Lower leg skin (tissue), 4 donors: Measurements from ENCODE around the gene PIP5K1B. TPM values are rescaled to one million over a fixed set of nuclear protein-coding genes. Genes with fewer than 3 reads are reported as not detected.

Source experiments
- DNase-seq, 2 donors: peaks; one replicate each; pipeline ENCODE4 v3.0.0-alpha.2; 2019; ENCODE audit warnings: low spot score in 2 of 2
- H3K4me3 ChIP-seq: fragments of 200-600 bp; sonication (generic); 2 replicates; pipeline ENCODE4 v1.5.1; 2017; ENCODE audit warnings: mild to moderate bottlenecking, low read depth; ENCODE audit not compliant: poor library complexity, severe bottlenecking
- POLR2A ChIP-seq, 2 donors: fragments of 450-650 bp; IDR thresholded peaks; one replicate each; pipeline ENCODE4 v1.6.1; 2016 to 2017; ENCODE audit warnings: antibody characterized with exemption in 2 of 2, mild to moderate bottlenecking in 1 of 2, moderate library complexity in 1 of 2
- WGBS, 2 donors: methylation state at CpG; one replicate each; pipeline ENCODE4 v1.1.5; 2018; 5-methylcytosine and 5-hydroxymethylcytosine counted together
- intact Hi-C: fragments of 100-400 bp; cut with DNase I; formaldehyde crosslinking; loops from one replicate; pipeline ENCODE4 v1.15.0; 2023; ENCODE audit warnings: low total_unique reads
- total RNA-seq, 4 donors: library from RNA; depleted of rRNA; stranded (reverse); fragments of >200 nt; gene quantifications; one replicate each; pipeline ENCODE4 v1.1.0, GENCODE V29; 2016
- TF ChIP-seq, protein P1 (sequence below), 3 donors: fragments of 450-650 bp; IDR thresholded peaks; one replicate each; pipeline ENCODE4 v1.5.1; 2016; ENCODE audit warnings: antibody characterized with exemption in 3 of 3, mild to moderate bottlenecking in 3 of 3, moderate library complexity in 2 of 3

PIP5K1B gene
- total RNA-seq, 4 donors from 2014 or later = 0.42 to 3.3 (median 2.7) TPM

DNA sequence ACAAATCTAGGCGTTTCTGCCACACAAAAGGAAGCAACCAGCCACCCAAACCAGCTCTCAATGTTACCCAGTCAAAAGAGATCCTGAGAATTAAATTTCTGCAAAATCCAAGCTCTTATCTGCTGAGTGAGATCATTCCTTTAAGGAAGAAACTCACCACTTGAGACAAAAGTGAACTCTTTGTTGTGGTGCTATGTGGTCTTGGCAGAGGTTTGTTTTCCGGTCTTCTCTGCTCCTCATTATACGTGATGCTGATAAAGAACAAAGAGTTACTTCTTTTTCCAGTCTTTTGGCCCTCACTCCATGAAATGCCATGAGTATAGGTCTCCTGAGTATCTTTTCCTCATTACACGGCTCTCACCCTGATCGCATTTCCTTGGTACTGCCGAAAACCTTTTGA lies 226.8 kb downstream of the PIP5K1B start:
- 83 to 89% methylated on average over 6 of the region's 6 CpGs for WGBS, 2 donors
- intact Hi-C loops = no loop called here
- DNase-seq = no peak
- H3K4me3 ChIP-seq = no peak overlapping the region
- TF ChIP-seq POLR2A (IDR thresholded peaks at IDR 0.05) = no peak
- TF ChIP-seq, protein P1, sequence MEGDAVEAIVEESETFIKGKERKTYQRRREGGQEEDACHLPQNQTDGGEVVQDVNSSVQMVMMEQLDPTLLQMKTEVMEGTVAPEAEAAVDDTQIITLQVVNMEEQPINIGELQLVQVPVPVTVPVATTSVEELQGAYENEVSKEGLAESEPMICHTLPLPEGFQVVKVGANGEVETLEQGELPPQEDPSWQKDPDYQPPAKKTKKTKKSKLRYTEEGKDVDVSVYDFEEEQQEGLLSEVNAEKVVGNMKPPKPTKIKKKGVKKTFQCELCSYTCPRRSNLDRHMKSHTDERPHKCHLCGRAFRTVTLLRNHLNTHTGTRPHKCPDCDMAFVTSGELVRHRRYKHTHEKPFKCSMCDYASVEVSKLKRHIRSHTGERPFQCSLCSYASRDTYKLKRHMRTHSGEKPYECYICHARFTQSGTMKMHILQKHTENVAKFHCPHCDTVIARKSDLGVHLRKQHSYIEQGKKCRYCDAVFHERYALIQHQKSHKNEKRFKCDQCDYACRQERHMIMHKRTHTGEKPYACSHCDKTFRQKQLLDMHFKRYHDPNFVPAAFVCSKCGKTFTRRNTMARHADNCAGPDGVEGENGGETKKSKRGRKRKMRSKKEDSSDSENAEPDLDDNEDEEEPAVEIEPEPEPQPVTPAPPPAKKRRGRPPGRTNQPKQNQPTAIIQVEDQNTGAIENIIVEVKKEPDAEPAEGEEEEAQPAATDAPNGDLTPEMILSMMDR (IDR thresholded peaks at IDR 0.05) = no peak

DNA sequence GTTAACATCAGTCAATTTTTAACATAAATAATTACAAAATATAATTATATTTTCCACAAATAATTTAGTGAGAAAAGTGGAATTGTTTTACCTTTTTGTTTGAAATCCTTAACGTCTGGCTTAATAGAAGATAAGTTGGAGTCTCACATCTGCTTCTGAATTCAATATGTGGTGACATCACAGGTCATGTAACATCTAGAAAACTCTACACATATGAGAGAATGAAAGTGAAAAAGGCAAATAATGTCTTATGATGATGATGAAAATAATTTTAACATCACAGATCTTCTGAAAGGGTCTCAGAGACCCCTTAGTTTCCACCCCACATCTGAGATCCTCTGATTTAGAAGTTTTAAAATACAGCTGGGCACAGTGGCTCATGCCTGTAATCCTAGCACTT lies 227.4 kb downstream of the PIP5K1B start:
- 79 to 83% methylated on average over 1 of the region's 1 CpG for WGBS, 2 donors
- intact Hi-C loops = no loop called here
- no peak overlapping the region for H3K4me3 ChIP-seq
- TF ChIP-seq, protein P1 (IDR thresholded peaks at IDR 0.05) = no peak
- no peak for TF ChIP-seq POLR2A (IDR thresholded peaks at IDR 0.05)
- no peak for DNase-seq

DNA sequence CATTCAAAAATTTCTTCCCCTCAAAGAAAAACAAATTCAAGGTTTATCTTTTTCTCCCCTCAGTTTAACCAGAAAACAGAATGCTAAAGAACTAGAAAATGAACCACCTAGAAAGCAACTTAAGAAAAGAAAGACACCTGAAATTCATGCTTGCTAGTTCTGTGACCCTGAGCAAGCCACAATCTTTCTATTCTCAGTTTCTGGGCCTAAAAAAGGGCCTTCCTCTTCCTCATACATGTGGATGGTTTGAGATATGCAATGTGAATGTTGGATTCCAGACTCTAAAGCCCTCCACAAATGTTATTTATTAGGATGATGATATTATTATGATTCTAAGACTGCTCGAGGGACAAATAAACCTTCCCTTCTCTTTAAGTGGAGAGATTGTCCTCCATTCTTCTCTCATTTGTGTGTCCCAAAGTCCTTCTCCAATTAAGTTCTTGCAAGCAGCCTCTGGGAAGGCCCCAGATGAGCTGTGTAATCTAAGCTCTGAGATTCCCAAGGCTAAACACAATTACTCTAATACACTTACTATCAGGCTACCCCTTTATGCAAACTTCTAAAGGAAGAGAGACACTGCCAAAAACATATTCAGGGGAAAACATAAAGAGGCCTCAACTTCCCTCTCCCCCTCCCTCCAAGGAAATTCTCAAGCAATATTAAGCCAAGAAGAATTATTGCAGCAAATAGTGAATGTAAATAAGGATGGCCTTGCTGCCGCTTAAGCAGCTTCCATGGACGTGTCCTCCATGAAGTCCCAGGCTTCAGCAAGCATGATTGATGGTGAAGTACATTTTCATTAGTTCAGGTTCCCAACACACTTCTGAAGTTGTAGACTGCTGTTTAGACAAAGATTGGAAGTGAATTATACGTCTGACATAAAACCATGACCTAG lies 228.6 kb downstream of the PIP5K1B start:
- no peak for DNase-seq
- intact Hi-C loops = no loop called here
- no peak overlapping the region for H3K4me3 ChIP-seq
- TF ChIP-seq, protein P1 (IDR thresholded peaks at IDR 0.05) = no peak
- TF ChIP-seq POLR2A (IDR thresholded peaks at IDR 0.05) = no peak
- 67 to 68% methylated on average over 4 of the region's 4 CpGs for WGBS, 2 donors

DNA sequence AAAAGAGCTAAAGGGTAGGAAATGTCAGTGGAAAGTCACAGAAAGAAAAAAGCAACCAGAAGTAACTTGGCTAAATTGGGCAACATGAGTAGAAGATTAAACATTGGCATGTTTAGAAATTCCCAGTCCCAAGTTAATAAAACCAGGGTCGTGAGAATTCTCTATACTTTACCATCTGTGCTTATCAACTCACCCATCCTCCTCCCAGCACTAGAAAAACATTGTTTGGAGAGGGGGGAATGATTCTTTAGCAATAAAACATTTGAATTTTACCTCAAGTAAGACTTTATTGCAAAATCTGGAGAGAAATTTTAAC lies 229.2 kb downstream of the PIP5K1B start:
- H3K4me3 ChIP-seq = no peak overlapping the region
- intact Hi-C loops = no loop called here
- WGBS, 2 donors = 44 to 52% methylated on average over 1 of the region's 1 CpG
- no peak for DNase-seq
- TF ChIP-seq, protein P1 (IDR thresholded peaks at IDR 0.05) = no peak
- no peak for TF ChIP-seq POLR2A (IDR thresholded peaks at IDR 0.05)

DNA sequence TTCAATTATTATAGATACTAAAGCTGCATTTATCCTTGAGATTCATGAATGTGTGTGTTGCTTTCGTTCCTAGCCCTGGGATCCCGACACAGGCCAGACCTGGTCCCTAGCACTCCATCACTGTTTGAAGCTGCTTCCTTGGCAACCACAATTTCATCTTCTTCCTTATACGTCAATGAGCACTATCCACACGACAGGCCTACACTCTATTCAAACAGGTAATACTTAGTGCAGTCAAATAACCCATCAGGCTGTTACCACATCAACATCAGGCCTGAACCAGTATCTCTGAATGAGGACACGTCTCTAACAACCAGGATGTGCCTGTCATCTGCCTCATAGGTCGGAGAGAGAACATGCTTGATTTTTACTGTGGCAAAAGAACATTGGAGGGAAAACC lies 235.5 kb downstream of the PIP5K1B start:
- intact Hi-C loops = no loop called here
- no peak for DNase-seq
- 85 to 86% methylated on average over 6 of the region's 6 CpGs for WGBS, 2 donors
- H3K4me3 ChIP-seq = no peak overlapping the region
- TF ChIP-seq, protein P1 (IDR thresholded peaks at IDR 0.05) = no peak
- TF ChIP-seq POLR2A (IDR thresholded peaks at IDR 0.05) = no peak
